ELF-1 (cell line): Measurements from ENCODE around the gene TMEM86B.
"Not testable (repeated sequence)": the region's sequence is repeated elsewhere in the genome, so short reads cannot be mapped to it uniquely, and the experiment has no call there.

Source experiments
- DNase-seq: peaks from one replicate; pipeline ENCODE4 v3.0.0-alpha.2; 2016; ENCODE audit warnings: low read depth, low spot score

The TMEM86B gene

DNA sequence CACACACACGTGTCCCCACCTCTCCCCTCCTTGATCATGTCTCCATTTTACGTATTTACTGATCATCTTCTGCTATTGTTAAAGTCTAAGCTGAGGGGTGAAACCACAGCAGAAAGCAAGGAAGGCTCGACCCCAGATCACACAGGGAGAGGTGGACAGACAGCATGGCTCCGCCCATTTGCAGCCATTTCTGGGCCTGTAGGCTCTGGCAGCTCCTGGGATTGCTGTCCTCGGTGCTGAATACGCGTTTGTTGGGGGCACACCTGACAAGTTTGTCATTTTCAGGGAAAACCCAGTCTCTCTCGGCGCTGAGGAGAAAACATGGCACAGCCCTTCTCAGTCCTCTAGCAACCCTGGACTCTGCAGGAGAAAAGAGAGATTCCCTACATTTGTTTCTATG, 8.0 kb downstream of the TMEM86B start:
- peak; percentile 45 for DNase-seq

DNA sequence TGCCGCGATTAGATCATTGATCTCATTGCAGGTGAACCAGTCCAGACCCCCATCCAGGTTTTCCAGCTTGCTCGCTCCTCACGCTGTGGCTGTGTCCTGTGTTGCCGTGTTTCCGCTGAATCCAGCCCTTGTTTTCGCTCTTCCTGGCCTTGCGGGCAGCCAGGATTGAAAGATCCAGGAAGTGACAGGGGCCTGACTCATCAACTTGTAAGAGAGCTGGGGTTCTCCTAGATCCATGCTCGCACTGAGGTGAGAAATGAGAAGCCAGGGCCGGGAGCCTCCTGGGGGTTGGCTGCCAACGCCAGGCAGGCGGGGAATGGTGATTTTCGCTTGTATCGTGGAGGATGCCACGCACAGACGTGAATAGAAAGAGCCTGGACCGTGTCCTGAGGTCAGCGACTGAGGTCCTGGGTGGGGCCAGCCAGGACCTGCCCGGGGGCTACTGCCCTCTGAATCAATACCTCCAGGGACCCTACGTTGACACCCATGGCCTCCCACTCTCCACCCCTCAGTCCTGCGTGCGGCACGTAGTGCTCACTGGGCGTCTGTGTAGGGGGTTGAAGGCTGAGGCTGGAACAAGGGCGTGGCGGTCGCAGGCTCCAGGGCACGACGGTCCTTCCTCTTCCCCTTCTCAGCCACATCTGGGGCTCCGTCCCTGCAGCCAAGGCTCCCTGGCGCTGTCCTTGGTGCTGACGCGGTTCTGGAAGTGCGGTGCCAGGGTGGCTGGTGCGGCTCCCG, 11.9 kb downstream of the TMEM86B start:
- peak; percentile 96 for DNase-seq

DNA sequence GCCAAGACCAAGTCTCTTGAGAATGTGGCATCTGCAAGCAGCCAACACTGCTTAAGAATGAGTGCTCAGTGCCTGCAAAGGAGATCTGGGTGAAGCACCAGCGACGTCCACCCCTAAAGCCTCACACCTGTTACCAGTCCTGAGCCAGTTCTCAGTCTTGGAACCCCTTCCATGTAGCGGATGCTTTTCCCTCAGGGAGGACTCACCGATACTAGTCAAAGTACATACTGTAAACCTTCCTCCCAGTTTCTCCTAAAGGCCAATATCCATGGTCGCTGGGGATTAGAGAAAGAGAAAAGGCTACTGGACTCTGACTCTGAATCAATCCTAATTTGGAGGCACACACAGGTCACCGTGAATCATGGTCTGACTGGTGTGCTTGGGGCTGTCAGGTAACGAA, 15.0 kb downstream of the TMEM86B start:
- DNase-seq, result no peak

DNA sequence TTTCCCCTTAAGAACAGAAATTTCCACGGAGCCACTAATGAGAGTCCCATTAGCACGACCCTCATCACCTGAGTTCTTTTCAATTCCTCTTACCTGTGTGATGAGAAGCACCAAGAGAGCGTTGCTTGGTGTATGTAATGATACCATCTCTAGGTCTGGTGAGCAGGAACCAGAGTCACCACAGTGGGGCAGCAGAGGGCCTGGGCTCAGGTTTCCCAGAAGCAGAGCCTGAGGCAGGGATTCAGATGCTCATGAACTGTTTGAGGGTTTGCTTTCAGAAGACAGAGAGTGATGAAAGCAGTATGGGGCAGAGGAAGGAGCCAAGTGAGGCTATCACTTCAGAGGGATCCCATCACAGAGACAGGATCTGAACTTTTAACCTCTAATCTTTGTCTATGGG, 16.1 kb downstream of the TMEM86B start:
- no peak for DNase-seq

DNA sequence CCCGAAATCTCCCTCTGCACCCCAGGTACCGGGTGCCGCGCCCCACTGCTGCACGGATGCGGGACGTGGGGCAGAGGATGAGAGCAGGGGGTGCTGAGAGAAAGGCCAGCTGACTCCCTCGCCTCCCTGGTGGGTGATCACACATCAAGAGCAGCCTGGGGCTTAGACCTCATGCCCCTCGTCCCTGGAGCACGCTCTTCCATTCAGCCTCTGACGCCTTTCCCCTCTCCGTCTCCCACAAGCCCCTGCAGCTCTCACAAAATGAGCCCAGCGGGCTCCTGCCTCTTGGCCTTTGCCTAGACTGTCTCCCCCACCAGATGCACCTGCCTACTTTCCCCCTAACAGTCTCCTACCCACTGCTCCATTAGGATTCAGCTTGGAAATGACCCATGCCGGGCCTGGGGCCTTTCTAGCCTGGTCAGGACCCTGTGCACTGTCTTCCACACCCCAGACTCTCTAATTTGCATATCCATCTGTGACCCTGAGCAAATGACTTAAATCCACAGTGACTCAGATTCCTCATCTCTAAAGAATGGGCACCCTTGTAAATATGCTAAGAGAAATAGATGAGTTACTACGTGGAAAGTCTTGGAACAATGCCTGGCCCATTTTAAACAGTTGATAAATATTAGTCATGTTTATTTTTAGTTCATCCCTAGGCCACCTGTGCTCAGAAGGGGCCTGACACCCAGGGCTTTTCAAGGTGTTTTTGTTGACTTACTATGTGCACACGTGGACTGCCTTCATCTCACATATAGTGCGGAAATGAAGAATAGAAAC, 18.7 kb downstream of the TMEM86B start:
- DNase-seq, result no peak

DNA sequence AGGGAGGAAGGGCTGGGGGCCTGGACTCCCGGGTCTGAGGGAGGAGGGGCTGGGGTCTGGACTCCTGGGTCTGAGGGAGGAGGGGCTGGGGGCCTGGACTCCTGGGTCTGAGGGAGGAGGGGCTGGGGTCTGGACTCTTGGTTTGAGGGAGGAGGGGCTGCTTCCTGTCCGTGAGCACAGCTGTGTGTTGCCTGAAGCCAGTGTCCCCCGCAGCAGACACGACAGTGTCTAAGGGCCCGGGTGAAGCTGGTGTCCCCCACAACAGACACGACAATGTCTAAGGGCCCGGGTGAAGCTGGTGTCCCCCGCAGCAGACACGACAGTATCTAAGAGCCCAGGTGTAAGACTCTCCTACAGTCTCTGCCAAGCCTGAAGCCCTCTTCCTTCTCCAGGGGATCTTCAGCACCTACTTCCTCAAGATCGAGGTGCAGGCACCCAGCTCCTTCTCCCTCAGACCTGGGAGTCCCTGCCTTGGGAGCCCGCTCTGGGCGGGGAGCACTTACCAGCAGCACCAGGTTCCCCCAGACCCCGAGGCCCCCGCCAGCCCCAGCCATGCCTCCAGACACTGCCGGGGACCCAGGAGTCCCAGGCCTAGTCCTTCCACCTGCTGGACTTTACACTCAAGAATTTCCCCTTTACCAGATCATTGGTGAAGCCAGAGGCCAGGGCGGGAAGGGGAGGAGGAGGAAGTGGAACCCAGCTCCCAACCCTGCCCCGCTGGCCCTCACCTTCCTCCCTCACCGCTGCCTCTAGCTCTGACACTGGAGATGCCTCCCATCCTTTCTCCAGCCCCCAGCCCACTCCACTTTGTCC, 19.5 kb downstream of the TMEM86B start, which contains the start of gene PTPRH:
TSS of gene PTPRH (minus strand) at position 622 of the 813 bp plus-strand sequence. CDS start at position 554, 68 bp downstream.
- DNase-seq, result no peak

DNA sequence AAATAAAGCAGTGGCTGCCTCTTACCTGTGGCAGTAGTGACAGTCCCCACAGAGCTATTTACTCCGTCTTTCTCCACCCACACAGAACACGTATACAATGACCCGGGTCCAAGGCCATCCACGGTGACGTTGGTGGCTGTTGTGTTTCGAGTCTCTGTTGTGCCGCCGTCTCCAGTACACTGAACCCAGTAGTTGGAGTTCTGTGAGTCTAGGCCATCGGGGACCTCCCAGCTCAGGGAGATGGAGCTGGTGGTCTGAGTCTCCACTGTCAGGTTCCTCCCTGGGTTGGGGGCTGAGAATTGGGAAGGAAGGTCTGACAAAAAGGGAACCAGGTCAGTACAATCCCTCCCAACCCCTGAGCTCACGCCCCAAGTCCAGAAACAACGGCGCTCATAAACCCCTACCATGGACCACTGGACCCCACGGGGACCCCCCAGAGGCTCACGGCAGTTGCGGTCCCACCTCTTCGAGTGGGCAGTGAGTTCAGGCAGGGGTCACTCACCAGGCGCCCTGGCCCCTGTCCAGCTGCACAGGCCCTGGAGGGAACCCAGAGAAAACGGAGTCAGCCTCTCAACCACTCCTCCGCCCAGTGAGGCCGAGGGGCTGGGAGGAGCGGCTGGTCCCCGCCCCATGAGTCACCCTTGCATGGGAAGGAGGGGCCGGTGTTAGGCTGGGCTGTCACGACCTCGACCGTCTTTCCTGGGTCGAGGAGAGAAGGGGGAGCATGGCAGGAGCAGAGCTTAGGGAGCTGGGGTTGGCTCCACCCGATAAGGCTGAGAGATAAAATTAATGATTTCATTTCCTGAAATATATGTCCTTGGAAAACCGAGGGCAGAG, 21.7 kb downstream of the TMEM86B start:
- DNase-seq, result peak; percentile 85

DNA sequence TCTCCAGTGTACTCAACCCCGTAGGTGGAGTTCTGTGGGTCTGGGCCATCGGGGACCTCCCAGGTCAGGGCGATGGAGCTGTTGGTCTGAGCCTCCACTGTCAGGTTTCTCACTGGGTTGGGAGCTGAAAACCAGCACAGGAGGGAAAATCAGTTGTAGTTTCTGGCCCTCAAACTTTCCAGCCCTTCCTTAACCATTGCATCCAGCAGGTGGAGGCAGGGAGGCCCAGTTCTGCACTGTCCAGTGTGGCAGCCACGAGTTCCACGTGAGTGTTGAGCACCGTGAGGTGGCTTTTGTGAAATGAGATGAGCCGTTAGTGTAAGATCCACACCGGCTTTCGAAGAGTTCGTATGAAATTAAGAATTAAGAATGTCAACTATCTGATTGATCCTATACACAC, 26.4 kb downstream of the TMEM86B start:
- DNase-seq, result not testable (repeated sequence)

DNA sequence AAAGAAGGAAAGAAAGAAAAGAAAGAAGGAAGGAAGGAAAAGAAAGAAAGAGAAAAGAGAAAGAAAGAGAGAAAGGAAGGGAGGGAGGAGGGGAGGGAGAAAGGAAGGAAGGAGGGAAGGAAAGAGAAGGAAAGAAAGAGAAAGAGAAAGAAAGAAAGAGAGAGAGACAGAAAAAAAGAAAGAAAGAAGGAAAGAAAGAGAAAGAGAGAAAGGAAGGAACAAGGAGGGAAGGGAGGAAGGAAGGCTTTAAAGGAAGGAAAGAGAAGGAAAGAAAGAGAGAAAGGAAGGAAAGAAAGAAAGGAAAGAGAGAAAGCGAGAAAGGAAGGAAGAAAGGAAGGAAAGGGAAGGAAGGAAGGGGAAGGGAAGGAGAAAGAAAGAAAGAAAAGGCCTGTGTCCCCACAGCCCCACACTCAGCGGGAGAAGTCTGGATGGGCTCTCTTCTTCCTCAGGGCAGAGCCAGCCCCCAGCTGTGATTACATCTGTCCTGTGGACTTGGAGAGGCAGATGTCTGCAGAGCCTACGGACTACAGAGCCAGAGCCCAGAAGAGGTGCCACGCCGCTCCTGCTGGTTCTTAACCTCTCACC, 28.9 kb downstream of the TMEM86B start:
- no peak for DNase-seq

DNA sequence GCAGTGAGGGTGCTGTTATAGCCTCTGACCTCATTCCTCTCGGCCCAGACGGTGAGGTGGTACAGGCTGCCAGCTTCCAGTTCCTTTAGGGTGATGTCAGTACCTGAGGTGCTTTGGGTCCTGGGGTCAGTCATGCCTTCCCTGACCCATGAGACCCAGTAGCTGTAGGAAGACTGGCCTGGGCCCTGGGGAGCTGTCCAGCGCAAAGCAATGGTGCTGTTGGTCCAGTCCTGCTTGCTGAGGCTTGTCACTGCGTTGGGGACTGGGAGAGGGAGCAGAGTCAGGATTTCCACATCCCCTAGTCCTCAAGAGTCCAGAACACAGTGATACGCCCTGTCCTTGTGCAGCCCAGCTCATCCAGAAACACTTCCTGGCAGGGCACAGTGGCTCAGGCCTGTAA, 29.9 kb downstream of the TMEM86B start:
- no peak for DNase-seq

DNA sequence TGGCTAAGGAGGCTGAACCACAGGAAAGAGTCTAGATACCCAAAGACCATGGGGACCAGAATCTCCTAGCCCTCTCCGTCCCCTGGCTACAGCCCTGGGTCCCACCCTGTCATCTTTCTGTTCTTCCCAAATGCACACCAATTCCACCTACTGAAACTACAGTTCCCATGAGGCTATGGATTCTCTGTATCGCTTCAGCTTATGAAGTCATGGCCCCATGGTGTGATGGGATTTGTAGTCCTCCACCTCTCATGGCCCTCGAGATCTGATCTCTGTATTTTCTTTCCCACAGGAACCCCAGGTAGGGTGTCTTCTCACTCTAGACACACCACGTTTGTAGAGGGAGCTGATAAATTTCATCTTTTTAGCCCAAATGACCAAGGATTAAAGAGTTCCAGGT, 31.0 kb downstream of the TMEM86B start:
- no peak for DNase-seq

DNA sequence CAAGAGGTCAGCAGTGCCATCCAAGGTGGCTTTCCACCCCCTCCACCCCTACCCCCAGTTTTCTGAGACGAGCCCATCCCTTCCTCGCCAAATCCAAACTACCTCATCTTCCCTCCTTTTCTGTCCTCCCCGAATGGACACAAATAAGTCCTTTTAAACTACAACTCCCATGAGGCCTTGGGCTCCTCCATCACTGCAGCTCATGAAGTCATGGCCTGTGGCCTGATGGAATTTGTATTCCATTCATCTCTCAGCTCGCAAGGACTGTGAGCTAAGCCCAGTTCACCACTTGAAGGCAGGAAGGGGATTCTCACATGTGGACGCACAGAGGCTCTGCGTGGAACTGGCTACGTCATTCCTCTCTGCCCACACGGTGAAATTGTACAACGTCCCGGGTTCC, 31.8 kb downstream of the TMEM86B start:
- no peak for DNase-seq

DNA sequence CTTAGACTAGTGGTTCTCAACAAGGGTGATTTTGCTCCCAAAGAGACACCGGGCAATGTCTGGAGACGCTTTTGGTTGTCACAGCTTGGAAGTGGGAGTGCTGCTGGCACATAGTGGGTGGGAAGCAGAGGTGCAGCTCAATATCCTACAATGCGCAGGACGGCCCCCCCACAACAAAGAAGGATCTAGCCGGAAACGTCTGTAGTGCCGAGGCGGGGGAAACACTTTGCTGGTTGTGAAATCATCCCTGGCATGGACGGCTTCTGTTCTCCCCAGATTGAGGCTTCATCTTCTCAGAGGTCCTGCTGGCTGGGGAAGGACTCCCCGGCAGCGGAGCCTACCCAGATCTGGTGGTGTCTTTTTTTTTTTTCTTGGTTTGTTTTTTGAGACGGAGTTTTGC, 35.1 kb downstream of the TMEM86B start:
- DNase-seq, result no peak

DNA sequence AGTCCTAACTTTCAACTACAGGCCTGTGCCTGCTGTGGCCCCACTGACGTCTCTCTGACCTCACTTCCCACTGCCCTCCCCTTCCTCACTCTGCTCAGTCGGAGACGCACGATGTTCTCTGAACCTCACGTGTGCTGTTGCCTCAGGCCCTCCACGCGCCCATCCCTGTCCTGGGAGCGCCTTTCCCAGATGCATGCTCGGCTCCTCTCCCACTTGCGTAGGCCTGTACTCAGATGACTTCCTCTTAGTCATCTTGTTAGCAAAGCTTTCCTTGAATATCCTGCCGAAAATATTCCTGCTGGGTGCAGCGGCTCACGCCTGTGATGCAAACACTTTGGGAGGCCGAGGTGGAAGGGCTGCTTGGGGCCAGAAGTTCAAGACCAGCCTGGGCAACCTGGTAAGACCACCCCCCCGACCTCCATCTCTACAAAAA, 39.1 kb downstream of the TMEM86B start:
- DNase-seq, result peak; percentile 45

DNA sequence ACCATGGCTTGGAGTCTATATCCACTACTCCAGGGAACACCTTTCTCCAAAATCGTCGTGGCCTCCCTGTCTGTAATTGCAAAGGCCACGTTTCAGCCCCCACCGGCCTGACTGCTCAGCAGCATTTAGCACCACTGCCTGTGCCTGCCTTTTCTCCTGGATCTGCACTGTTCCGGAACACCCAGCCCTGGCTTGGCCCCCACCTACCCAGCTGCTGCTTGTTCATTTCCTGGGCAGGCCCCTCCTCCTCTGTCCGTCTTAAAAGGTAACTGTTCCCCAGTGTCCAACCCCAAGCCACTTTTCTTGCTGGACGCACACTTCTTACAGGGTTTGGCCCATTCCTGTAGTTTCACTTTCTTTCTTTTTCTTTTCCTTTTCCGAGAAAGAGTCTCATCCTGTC, 39.9 kb downstream of the TMEM86B start:
- DNase-seq, result no peak

DNA sequence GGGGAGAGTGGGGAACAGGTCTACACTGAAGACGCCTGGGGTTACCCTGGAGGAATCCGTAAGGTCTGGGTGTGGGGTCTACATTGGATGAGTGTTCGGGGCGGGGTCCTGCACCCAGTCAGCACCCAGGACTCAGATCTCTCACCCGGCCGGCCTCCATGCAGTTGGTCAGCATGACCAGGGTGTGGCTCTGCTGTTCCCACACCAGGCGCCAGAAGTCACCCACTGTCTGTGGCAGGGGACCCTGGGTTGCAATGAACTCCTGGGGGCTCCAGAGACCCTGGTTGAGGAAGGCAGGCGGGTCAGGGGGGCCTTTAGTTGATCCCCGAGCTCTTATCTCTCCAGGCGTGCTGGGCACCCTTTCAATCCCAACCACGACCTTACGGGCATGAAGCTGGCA, 42.5 kb downstream of the TMEM86B start:
- DNase-seq, result no peak

DNA sequence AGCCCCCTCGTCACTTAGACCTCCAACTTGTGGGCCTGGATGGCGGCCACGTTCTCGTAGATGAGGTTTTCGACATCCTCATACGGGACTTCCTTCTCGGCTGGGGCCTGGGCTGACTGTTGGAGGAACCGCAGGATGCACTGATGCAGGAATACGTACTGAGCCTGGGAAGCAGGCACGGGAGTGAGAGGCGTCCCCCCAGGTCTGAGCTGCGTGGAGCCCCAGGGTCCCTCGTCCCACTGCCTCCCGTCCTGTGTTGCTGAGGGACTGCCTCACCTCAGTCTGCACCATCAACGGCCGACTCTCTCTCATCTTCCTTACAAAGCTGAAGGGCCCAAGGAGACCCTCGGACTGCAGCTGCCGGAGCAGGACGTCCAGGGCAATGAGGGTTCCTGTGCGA, 46.8 kb downstream of the TMEM86B start:
- no peak for DNase-seq

DNA sequence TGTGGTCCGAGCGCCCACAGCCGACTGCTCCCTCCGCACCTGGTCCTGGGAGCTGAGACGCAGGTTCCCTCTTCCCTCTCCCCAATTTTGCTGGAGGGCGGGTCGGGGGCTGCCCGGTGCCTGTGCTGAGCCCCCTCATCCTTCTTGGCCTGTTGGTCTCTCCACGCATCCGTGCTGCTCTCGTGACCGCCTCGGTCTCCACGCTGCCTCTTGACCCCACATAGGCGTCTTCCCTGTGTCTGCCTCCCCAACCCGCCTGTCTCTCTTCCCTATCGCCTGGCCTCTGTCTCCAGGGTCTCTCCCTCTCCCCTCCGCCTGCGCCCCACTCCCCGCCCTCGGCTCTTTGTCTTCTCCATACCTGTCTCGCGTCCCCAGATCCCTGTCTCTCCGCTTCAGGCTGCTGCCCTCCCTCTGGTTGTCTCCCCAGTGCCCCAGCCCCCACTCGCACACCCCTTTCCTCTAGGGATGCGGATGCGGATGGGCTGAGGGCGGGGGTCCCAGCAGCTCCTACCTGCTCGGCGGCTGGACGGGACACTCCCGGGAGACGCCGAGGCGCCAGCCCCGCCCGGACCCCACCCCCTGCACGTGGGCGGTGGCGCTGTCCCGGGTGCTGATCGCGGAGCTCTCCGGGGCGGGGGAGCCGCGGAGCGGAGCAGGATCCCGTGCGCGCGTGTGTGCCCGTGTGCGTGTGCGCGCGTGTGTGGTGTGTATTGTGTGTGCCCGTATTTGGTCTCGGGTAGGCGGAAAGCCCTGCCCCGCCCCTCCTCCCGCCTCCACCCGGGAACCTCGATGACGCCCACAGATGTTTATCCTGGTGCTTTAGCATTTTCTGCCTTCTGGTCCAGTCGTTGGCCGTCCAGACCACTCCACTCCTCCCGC, 48.7 kb downstream of the TMEM86B start, which contains the start of gene SYT5:
TSS of gene SYT5 (minus strand) at position 684 of the 879 bp plus-strand sequence. CDS start 1,248 bp downstream, outside the sequence.
- peak; percentile 44 for DNase-seq

DNA sequence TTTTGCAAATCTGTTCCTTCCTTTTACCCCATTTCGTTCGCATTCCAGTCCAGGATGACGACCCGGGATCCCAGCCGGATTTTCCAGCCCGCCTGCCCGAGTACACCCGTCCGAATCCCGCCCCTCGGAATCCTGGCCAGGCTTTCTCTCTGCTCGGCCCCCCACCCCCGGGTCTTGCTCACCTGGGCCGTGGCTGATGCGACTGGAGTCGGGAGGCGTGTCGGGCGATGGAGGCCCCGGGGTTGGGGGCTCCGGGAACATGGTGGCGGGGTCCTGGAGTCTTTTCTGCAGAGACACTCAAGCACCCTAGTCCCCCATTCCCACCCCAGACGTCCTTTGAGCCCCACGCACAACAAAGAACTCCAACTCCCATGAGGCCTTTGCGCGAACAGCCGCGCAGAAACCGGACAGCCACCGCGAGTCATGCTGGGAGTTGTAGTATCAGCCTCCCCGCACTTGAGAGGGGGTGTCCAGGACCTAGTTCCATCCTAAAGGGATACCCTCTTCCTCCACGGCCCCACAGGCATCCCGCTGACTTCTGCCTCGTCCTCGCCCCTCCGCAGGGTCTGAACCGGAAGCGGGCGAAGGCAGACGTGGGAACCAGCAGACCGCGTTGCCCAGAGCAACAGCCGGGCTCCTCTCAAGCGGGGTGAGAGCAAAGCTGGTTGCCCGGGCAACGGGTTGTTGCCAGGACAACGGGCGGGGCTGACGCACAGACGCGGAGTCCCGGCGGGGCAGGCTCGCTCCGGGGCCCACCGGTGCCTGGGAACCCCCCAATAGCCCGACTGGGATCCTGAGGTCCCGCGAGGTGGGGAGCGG, 49.6 kb downstream of the TMEM86B start:
- DNase-seq, result peak; percentile 89
